Ascending aorta (tissue), 2 donors: Measurements from ENCODE around the gene SLCO1A2. TPM values are rescaled to one million over a fixed set of nuclear protein-coding genes. Genes with fewer than 3 reads are reported as not detected.
A peak's percentile ranks its signal among the peaks of the same experiment; 100 is the strongest.

Source experiments
- DNase-seq, 2 donors: peaks; one replicate each; pipeline ENCODE4 v3.0.0-alpha.2; 2019; ENCODE audit warnings: low spot score in 2 of 2
- H3K27ac ChIP-seq, 2 donors: fragments of 200-600 bp; sonication (generic); one replicate each; pipeline ENCODE4 v1.5.1; 2016 to 2017; ENCODE audit warnings: mild to moderate bottlenecking in 1 of 2
- H3K27me3 ChIP-seq: fragments of 200-600 bp; sonication (generic); one replicate; pipeline ENCODE4 v1.5.1; 2017
- H3K36me3 ChIP-seq, 2 donors: fragments of 200-600 bp; sonication (generic); one replicate each; pipeline ENCODE4 v1.5.1; 2016
- H3K4me1 ChIP-seq, 2 donors: fragments of 200-600 bp; sonication (generic); one replicate each; pipeline ENCODE4 v1.5.1; 2016 to 2017; ENCODE audit warnings: mild to moderate bottlenecking in 1 of 2
- H3K4me3 ChIP-seq, 2 donors: fragments of 200-600 bp; sonication (generic); one replicate each; pipeline ENCODE4 v1.5.1; 2016 to 2017; ENCODE audit warnings: mild to moderate bottlenecking in 1 of 2
- H3K9me3 ChIP-seq, 2 donors: fragments of 200-600 bp; sonication (generic); one replicate each; pipeline ENCODE4 v1.5.1; 2016
- intact Hi-C: fragments of 100-400 bp; cut with DNase I; formaldehyde crosslinking; loops from one replicate; pipeline ENCODE4 v1.15.1; 2023
- total RNA-seq: library from RNA; depleted of rRNA; stranded (reverse); fragments of >200 nt; gene quantifications from one replicate; pipeline ENCODE4 v1.1.0, GENCODE V29; 2016
- TF ChIP-seq, protein P1 (sequence below), 3 experiments: fragments of 200-600 bp in 2 of 3; fragments of 450-650 bp in 1 of 3; sonication (generic) in 2 of 3; IDR thresholded peaks; one replicate each; pipeline ENCODE4 v1.5.1; 2016 to 2019; ENCODE audit warnings: antibody characterized with exemption in 3 of 3, mild to moderate bottlenecking in 1 of 3, moderate library complexity in 1 of 3

SLCO1A2 gene
- total RNA-seq, 1 donor from 2014 or later: not detected

- TF ChIP-seq, protein P1, sequence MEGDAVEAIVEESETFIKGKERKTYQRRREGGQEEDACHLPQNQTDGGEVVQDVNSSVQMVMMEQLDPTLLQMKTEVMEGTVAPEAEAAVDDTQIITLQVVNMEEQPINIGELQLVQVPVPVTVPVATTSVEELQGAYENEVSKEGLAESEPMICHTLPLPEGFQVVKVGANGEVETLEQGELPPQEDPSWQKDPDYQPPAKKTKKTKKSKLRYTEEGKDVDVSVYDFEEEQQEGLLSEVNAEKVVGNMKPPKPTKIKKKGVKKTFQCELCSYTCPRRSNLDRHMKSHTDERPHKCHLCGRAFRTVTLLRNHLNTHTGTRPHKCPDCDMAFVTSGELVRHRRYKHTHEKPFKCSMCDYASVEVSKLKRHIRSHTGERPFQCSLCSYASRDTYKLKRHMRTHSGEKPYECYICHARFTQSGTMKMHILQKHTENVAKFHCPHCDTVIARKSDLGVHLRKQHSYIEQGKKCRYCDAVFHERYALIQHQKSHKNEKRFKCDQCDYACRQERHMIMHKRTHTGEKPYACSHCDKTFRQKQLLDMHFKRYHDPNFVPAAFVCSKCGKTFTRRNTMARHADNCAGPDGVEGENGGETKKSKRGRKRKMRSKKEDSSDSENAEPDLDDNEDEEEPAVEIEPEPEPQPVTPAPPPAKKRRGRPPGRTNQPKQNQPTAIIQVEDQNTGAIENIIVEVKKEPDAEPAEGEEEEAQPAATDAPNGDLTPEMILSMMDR (IDR thresholded peaks at IDR 0.05): no peak
- no peak overlapping the region for H3K4me3 ChIP-seq
- DNase-seq: no peak
- H3K36me3 ChIP-seq: no peaks in the 10 kb centered on the region
- peaks cover 0 to 3% of the 10 kb centered on the region in 2 donors for H3K4me1 ChIP-seq
- intact Hi-C loops: no loop called here
- H3K27ac ChIP-seq: no peak overlapping the region
- H3K9me3 ChIP-seq: no peaks in the 10 kb centered on the region
- no peaks in the 10 kb centered on the region for H3K27me3 ChIP-seq
Observed at GRCh38 chr12:21350975-21351374, 16.3 kb upstream of the SLCO1A2 start.

- intact Hi-C loops: no loop called here
- Histone ChIP-seq H3K9me3 (no peaks in the 10 kb centered on the region), H3K27ac (peak overlapping the region in 1 of 2 donors; percentile 24), H3K4me1 (peaks cover 0 to 3% of the 10 kb centered on the region in 2 donors), H3K27me3 (no peaks in the 10 kb centered on the region), H3K36me3 (no peaks in the 10 kb centered on the region), H3K4me3 (no peak overlapping the region)
- TF ChIP-seq, protein P1 (IDR thresholded peaks at IDR 0.05): no peak
- no peak for DNase-seq
Observed at GRCh38 chr12:21346542-21347205, 12.0 kb upstream of the SLCO1A2 start.

DNA sequence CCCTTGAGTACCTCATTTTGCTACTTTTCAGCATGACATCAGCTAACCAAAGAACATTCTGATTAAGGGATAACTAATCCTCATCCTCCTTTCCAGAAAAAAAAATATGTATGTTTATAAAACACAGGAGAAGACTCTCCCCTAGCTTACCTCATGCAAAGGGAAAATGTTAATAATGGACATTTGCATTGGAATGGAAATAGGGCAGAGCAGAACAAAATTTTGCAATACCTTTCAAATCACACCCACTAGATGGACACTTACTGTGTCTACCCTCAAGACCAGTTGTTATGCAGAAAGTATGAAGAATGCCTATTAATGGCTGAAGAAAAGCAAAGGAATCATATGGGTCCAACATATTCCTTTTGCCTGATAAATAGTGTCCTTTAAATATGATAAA lies 8.9 kb upstream of the SLCO1A2 start:
- no peaks in the 10 kb centered on the region for H3K36me3 ChIP-seq
- no peak overlapping the region for H3K4me3 ChIP-seq
- intact Hi-C loops: no loop called here
- no peak for DNase-seq
- no peaks in the 10 kb centered on the region for H3K27me3 ChIP-seq
- H3K9me3 ChIP-seq: no peaks in the 10 kb centered on the region
- peaks cover 0 to 3% of the 10 kb centered on the region in 2 donors for H3K4me1 ChIP-seq
- H3K27ac ChIP-seq: no peak overlapping the region
- TF ChIP-seq, protein P1 (IDR thresholded peaks at IDR 0.05): no peak

DNA sequence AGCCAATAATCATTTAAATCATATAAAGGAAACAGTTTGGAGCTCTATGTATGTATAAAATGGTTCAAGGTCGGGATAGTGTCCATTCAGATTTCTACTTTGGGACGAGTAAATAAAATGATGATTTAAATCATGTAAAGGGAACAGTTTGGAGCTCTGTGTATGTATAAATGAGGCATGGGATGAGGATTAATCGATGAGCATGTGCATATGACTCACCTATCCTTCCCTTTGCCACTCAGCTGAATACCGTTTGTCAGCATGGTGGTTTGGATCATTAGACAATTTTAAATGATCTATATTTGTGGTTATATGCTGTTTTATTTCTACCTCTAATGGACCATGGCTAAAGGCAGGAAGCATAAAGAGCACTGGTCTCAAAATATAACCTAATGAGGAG lies 7.1 kb upstream of the SLCO1A2 start:
- peaks cover 0 to 3% of the 10 kb centered on the region in 2 donors for H3K4me1 ChIP-seq
- H3K27ac ChIP-seq: no peak overlapping the region
- TF ChIP-seq, protein P1 (IDR thresholded peaks at IDR 0.05): no peak
- H3K9me3 ChIP-seq: no peaks in the 10 kb centered on the region
- H3K4me3 ChIP-seq: no peak overlapping the region
- intact Hi-C loops: no loop called here
- no peaks in the 10 kb centered on the region for H3K27me3 ChIP-seq
- H3K36me3 ChIP-seq: no peaks in the 10 kb centered on the region
- DNase-seq: no peak

DNA sequence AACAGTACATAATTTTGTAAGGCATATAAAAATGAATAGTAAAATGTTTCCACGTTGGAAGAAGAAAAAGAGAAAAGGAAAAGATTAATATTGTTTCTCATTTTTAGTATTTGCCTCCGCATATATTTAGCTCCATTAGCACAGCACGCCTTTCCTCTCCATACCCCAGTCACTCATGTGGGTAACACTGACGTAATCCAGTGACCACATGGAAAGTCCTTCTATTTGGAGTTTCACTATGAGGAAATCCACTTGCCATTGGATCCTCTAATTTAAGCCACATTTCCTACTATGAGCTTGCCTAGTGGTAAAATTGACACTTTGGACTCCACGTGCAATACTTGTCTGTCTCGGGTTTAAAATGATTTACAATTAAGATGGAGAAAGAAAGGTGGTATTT lies 5.7 kb upstream of the SLCO1A2 start:
- H3K4me3 ChIP-seq: no peak overlapping the region
- no peak for DNase-seq
- H3K27ac ChIP-seq: no peak overlapping the region
- no peaks in the 10 kb centered on the region for H3K36me3 ChIP-seq
- no peaks in the 10 kb centered on the region for H3K4me1 ChIP-seq
- H3K27me3 ChIP-seq: no peaks in the 10 kb centered on the region
- intact Hi-C loops: no loop called here
- TF ChIP-seq, protein P1 (IDR thresholded peaks at IDR 0.05): no peak
- no peaks in the 10 kb centered on the region for H3K9me3 ChIP-seq

- no peak overlapping the region for H3K4me3 ChIP-seq
- no peaks in the 10 kb centered on the region for H3K9me3 ChIP-seq
- H3K27ac ChIP-seq: no peak overlapping the region
- no peak for DNase-seq
- TF ChIP-seq, protein P1 (IDR thresholded peaks at IDR 0.05): no peak
- intact Hi-C loops: no loop called here
- H3K36me3 ChIP-seq: no peaks in the 10 kb centered on the region
- H3K27me3 ChIP-seq: no peaks in the 10 kb centered on the region
- no peaks in the 10 kb centered on the region for H3K4me1 ChIP-seq
Observed at GRCh38 chr12:21339921-21340320, 5.2 kb upstream of the SLCO1A2 start.
